HG03103 (cell line): ENCODE data around the gene PRLR.
"Not testable (repeated sequence)": the region's sequence is repeated elsewhere in the genome, so short reads cannot be mapped to it uniquely, and the experiment has no call there.

ENCODE experiments used
- ATAC-seq: cut with Tn5 transposase; IDR thresholded peaks from one replicate; pipeline ENCODE4 v1.9.1; 2021; ENCODE audit warnings: low read depth; ENCODE audit not compliant: unreplicated experiment

PRLR gene

GRCh38 chr5:35230038-35230611, at the start of gene PRLR:
TSS of gene PRLR (minus strand) at chr5:35230487. CDS start at chr5:35089620, 140,867 bp downstream.
- peak; percentile 19 for ATAC-seq

GRCh38 chr5:35274839-35275509, 44.7 kb upstream of the PRLR start:
- ATAC-seq = no peak

- ATAC-seq = no peak
Observed at GRCh38 chr5:35269006-35269405, 38.7 kb upstream of the PRLR start.

GRCh38 chr5:35266276-35266675, 36.0 kb upstream of the PRLR start:
- ATAC-seq = no peak

- no peak for ATAC-seq
Observed at GRCh38 chr5:35264509-35264908, 34.2 kb upstream of the PRLR start.

GRCh38 chr5:35263266-35263877, 33.1 kb upstream of the PRLR start:
- no peak for ATAC-seq

- no peak for ATAC-seq
Observed at GRCh38 chr5:35253582-35253981, 23.3 kb upstream of the PRLR start.

GRCh38 chr5:35252963-35253362, 22.7 kb upstream of the PRLR start:
- no peak for ATAC-seq

- ATAC-seq = no peak
Observed at GRCh38 chr5:35248843-35249780, 18.8 kb upstream of the PRLR start.

- ATAC-seq = no peak
Observed at GRCh38 chr5:35247648-35248034, 17.4 kb upstream of the PRLR start.

GRCh38 chr5:35246900-35247647, 16.8 kb upstream of the PRLR start:
- no peak for ATAC-seq

GRCh38 chr5:35246411-35246810, 16.1 kb upstream of the PRLR start:
- ATAC-seq = no peak

- not testable (repeated sequence) for ATAC-seq
Observed at GRCh38 chr5:35245371-35245770, 15.1 kb upstream of the PRLR start.

- ATAC-seq = no peak
Observed at GRCh38 chr5:35244171-35244570, 13.9 kb upstream of the PRLR start.

- ATAC-seq = no peak
Observed at GRCh38 chr5:35242702-35243258, 12.5 kb upstream of the PRLR start.

GRCh38 chr5:35240892-35241291, 10.6 kb upstream of the PRLR start:
- ATAC-seq = no peak

GRCh38 chr5:35239911-35240610, 9.8 kb upstream of the PRLR start:
- ATAC-seq = no peak

GRCh38 chr5:35239476-35239875, 9.2 kb upstream of the PRLR start:
- ATAC-seq = no peak

GRCh38 chr5:35237580-35238376, 7.5 kb upstream of the PRLR start:
- ATAC-seq = no peak
